ENCODE results near the gene RCVRN. TPM values are rescaled to one million over a fixed set of nuclear protein-coding genes. Genes with fewer than 3 reads are reported as not detected.

The RCVRN gene
- total and polyA plus RNA-seq, 2 of the 8 experiments (the other 6 are each of a cell fraction or from before 2014, with no cell fraction given): not detected

DNA sequence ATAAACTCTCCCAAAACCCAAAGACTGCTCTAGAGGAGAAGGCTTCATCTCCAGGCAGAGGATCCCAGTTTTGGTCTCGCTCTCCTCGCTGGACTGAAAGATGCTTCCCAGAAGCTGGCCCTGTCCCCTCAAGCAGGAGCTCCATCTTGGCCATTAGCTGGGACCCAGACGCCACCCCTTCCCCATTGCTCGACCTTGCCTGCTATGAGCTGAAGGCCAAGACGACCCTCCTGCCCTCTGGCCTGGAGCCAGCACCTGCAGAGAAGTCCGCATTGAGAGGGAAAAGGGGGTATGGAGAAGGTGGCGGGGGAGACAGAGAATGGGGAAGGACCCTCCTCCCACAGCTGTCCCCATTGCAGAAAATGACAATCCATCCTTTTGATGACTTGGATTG lies 3.6 kb upstream of the RCVRN start:
- Histone ChIP-seq H2AFZ (ENCODE audit: low read length) (no peak overlapping the region), H3K4me2 (ENCODE audit: insufficient read depth in 1 of 2, low read depth in 2 of 2, low read length in 2 of 2) (no peak overlapping the region; a peak in 1 of 4 replicates), H3K79me2 (ENCODE audit: control insufficient read depth in 1 of 2, insufficient read depth in 2 of 2, low read length in 2 of 2) (no peaks in the 10 kb centered on the region), H2AK5ac (ENCODE audit: low read depth, low read length) (no peak overlapping the region), H3K79me1 (ENCODE audit: low read depth, low read length) (no peaks in the 10 kb centered on the region), H2BK12ac (ENCODE audit: low read depth, low read length) (no peak overlapping the region), H4K20me1 (replicated peaks in 1 of 2; ENCODE audit: control insufficient read depth in 1 of 2, insufficient read depth in 2 of 2, low read length in 2 of 2) (no peaks in the 10 kb centered on the region), H3K23me2 (ENCODE audit: low read depth, low read length) (no peaks in the 10 kb centered on the region), H4K91ac (replicated peaks; ENCODE audit: insufficient read length, low read length) (no peak overlapping the region), H2BK120ac (replicated peaks; ENCODE audit: low read depth, low read length) (no peak overlapping the region), H2BK5ac (ENCODE audit: low read depth, low read length) (no peak overlapping the region), H3K36me3 (ENCODE audit: control insufficient read depth in 2 of 4, insufficient read depth in 4 of 4, low read length in 3 of 4) (no peaks in the 10 kb centered on the region), H2BK15ac (ENCODE audit: low read length) (no peak overlapping the region), H3K27ac (ENCODE audit: low read depth, low read length) (no peak overlapping the region), H3K56ac (replicated peaks; ENCODE audit: insufficient read length, low read depth, low read length) (no peak overlapping the region), H3K4me3 (ENCODE audit: extremely low read depth in 1 of 4, insufficient read depth in 2 of 4, low read depth in 3 of 4, low read length in 4 of 4) (no peak overlapping the region), H3K9ac (replicated peaks in 1 of 4; ENCODE audit: extremely low read depth in 1 of 4, low read depth in 3 of 4, low read length in 3 of 4) (no peak overlapping the region), H3K4me1 (replicated peaks in 1 of 4; ENCODE audit: control insufficient read depth in 3 of 4, insufficient read depth in 4 of 4, low read length in 3 of 4) (peaks cover 0 to 4% (median 2%) of the 10 kb centered on the region in 4 experiments; a peak in 3 of 7 replicates), H3K4ac (replicated peaks; ENCODE audit: insufficient read length, low read depth, low read length) (no peak overlapping the region), H3K18ac (ENCODE audit: extremely low read depth, low read length) (no peak overlapping the region), H3K27me3 (replicated peaks in 1 of 4; ENCODE audit: control insufficient read depth in 3 of 4, extremely low read depth in 1 of 4, insufficient read depth in 3 of 4, low read length in 3 of 4) (no peaks in the 10 kb centered on the region; a peak in 1 of 7 replicates), H4K8ac (ENCODE audit: extremely low read depth, insufficient read depth, low read length) (no peak overlapping the region), H3K9me3 (ENCODE audit: insufficient read depth in 2 of 2, low read depth in 1 of 2, low read length in 1 of 2) (no peaks in the 10 kb centered on the region), H2BK20ac (ENCODE audit: low read length) (no peak overlapping the region), H4K5ac (ENCODE audit: insufficient read length, low read depth, low read length) (no peak overlapping the region), H3K23ac (ENCODE audit: insufficient read length) (no peak overlapping the region), H3K14ac (ENCODE audit: insufficient read length) (no peak overlapping the region)
- DNase-seq (ENCODE audit: low read depth in 1 of 2, low spot score in 2 of 2): no peak
- FAIRE-seq: no peak
- WGBS, 2 experiments (ENCODE audit: extremely low coverage in 1 of 2, insufficient coverage in 1 of 2, insufficient read length in 1 of 2, insufficient replicate concordance in 2 of 2, low coverage in 1 of 2, low lambda C conversion rate in 2 of 2, missing lambda C conversion rate in 1 of 2): 84% methylated on average over 7 of the region's 7 CpGs; no CpG with 5 or more reads in 1 of the 2 experiments
- ChIA-PET POLR2A (ENCODE audit: partially characterized antibody) (no interaction called here), CTCF (ENCODE audit: partially characterized antibody) (interaction anchor here (0.6 to 5.9 kb wide), 9 partner anchors 10 to 130 kb away, joined by 3 to 49 read pairs (median 4); no protein-coding TSS in a partner anchor)
- TF ChIP-seq RAD21 (IDR thresholded peaks at IDR 0.05 in 1 of 2, conservative IDR thresholded peaks at IDR 0.05 in 1 of 2; ENCODE audit: low read depth in 2 of 2, low read length in 2 of 2): no peak
- no peak for TF ChIP-seq POLR2AphosphoS5 (IDR thresholded peaks at IDR 0.05; ENCODE audit: low read depth, low read length)
- TF ChIP-seq SAP30 (IDR thresholded peaks at IDR 0.05; ENCODE audit: insufficient read depth, insufficient replicate concordance, low read length): no peak
- no peak for TF ChIP-seq GABPA (IDR thresholded peaks at IDR 0.05; ENCODE audit: borderline replicate concordance, insufficient read depth, low read length)
- TF ChIP-seq, protein P1, sequence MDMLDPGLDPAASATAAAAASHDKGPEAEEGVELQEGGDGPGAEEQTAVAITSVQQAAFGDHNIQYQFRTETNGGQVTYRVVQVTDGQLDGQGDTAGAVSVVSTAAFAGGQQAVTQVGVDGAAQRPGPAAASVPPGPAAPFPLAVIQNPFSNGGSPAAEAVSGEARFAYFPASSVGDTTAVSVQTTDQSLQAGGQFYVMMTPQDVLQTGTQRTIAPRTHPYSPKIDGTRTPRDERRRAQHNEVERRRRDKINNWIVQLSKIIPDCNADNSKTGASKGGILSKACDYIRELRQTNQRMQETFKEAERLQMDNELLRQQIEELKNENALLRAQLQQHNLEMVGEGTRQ (IDR thresholded peaks at IDR 0.05; ENCODE audit: low read length): no peak
- no peak for TF ChIP-seq EP300 (IDR thresholded peaks at IDR 0.05; ENCODE audit: borderline replicate concordance in 1 of 2, low read depth in 2 of 2, low read length in 2 of 2)
- TF ChIP-seq BACH1 (IDR thresholded peaks at IDR 0.05; ENCODE audit: low read length): no peak
- TF ChIP-seq PHF8 (conservative IDR thresholded peaks at IDR 0.05; ENCODE audit: low read depth, low read length): no peak
- TF ChIP-seq ATF3 (IDR thresholded peaks at IDR 0.05; ENCODE audit: insufficient read depth, low read depth, low read length): no peak
- TF ChIP-seq JUN (IDR thresholded peaks at IDR 0.05; ENCODE audit: low read depth, low read length): no peak
- no peak for TF ChIP-seq SIRT6 (IDR thresholded peaks at IDR 0.05; ENCODE audit: low read length)
- TF ChIP-seq POLR2A (IDR thresholded peaks at IDR 0.05; ENCODE audit: control extremely low read depth in 1 of 2, low read depth in 2 of 2, low read length in 2 of 2): no peak
- TF ChIP-seq YY1 (IDR thresholded peaks at IDR 0.05; ENCODE audit: low read depth, low read length): no peak

Data from H1 (cell line).